Loucy (cell line): ENCODE results near the gene DSCAML1.

Experiments used
- CTCF ChIP-seq: fragments of 200-600 bp; sonication (generic); conservative IDR thresholded peaks from 2 replicates; pipeline ENCODE4 v1.5.1; 2014; ENCODE audit warnings: mild to moderate bottlenecking, antibody characterized with exemption, low read length
- EZH2phosphoT487 ChIP-seq: fragments of 200-600 bp; IDR thresholded peaks from 2 replicates; pipeline ENCODE4 v1.6.1; 2018; ENCODE audit warnings: antibody characterized with exemption, mild to moderate bottlenecking, moderate library complexity, borderline replicate concordance

- TF ChIP-seq CTCF (no peak), EZH2phosphoT487 (no peak)
Observed at GRCh38 chr11:117426941-117427340, 370.1 kb downstream of the DSCAML1 start.
